Karpas-422 (cell line): ENCODE results near the gene DDX54. TPM values are rescaled to one million over a fixed set of nuclear protein-coding genes. Genes with fewer than 3 reads are reported as not detected.
A peak's percentile ranks its signal among the peaks of the same experiment; 100 is the strongest.

Experiments used
- DNase-seq: peaks from one replicate; pipeline ENCODE4 v3.0.0-alpha.2; 2015
- H2AFZ ChIP-seq: fragments of 200-600 bp; sonication (generic); 2 replicates; pipeline ENCODE4 v1.6.1; 2014; ENCODE audit warnings: antibody characterized with exemption, low read length, mixed read lengths
- H3K27ac ChIP-seq: fragments of 200-600 bp; sonication (generic); 2 replicates; pipeline ENCODE4 v1.5.1; 2014; ENCODE audit warnings: mild to moderate bottlenecking, low read length, moderate library complexity
- H3K27me3 ChIP-seq: fragments of 200-600 bp; sonication (generic); 2 replicates; pipeline ENCODE4 v1.6.1; 2014; ENCODE audit warnings: low read length, mixed read lengths
- H3K36me3 ChIP-seq: fragments of 200-600 bp; sonication (generic); 2 replicates; pipeline ENCODE4 v1.6.1; 2014; ENCODE audit warnings: low read length, mixed read lengths; ENCODE audit not compliant: insufficient read depth
- H3K4me1 ChIP-seq: fragments of 200-600 bp; sonication (generic); 2 replicates; pipeline ENCODE4 v1.6.1; 2014; ENCODE audit warnings: mild to moderate bottlenecking, low read length, mixed read lengths
- H3K4me2 ChIP-seq: fragments of 200-600 bp; sonication (generic); 2 replicates; pipeline ENCODE4 v1.6.1; 2014; ENCODE audit warnings: low read length, low read depth, mild to moderate bottlenecking; ENCODE audit not compliant: poor library complexity, severe bottlenecking
- H3K4me3 ChIP-seq: fragments of 200-600 bp; sonication (generic); 2 replicates; pipeline ENCODE4 v1.5.1; 2014; ENCODE audit warnings: mild to moderate bottlenecking, antibody characterized with exemption, low read length, mixed read lengths
- H3K79me2 ChIP-seq: fragments of 200-600 bp; sonication (generic); 2 replicates; pipeline ENCODE4 v1.6.1; 2014; ENCODE audit warnings: mild to moderate bottlenecking, low read length, mixed read lengths
- H3K9ac ChIP-seq: fragments of 200-600 bp; sonication (generic); 2 replicates; pipeline ENCODE4 v1.6.0; 2014; ENCODE audit warnings: low read length
- H3K9me2 ChIP-seq: fragments of 200-600 bp; sonication (generic), shearing (Covaris generic); replicated peaks from 2 replicates; pipeline ENCODE4 v1.6.0; 2014; ENCODE audit warnings: mild to moderate bottlenecking, low read length, moderate library complexity; ENCODE audit not compliant: insufficient read depth
- H3K9me3 ChIP-seq: fragments of 300-700, 200-600 bp; sonication (generic); 2 replicates; pipeline ENCODE4 v1.6.1; 2014; ENCODE audit warnings: low read length, mixed read lengths
- H4K20me1 ChIP-seq: fragments of 200-600 bp; sonication (generic); 2 replicates; pipeline ENCODE4 v1.6.1; 2014; ENCODE audit warnings: mild to moderate bottlenecking, antibody characterized with exemption, low read length, low read depth; ENCODE audit not compliant: insufficient read depth
- total RNA-seq: library from RNA; depleted of rRNA; stranded (reverse); fragments of >200 nt; shearing (Covaris generic); gene quantifications from 2 replicates; pipeline ENCODE4 v1.2.3, GENCODE V29; 2014; ENCODE audit warnings: low replicate concordance

The DDX54 gene
- total RNA-seq, 1 experiment from 2014 or later: 28.2 TPM

DNA sequence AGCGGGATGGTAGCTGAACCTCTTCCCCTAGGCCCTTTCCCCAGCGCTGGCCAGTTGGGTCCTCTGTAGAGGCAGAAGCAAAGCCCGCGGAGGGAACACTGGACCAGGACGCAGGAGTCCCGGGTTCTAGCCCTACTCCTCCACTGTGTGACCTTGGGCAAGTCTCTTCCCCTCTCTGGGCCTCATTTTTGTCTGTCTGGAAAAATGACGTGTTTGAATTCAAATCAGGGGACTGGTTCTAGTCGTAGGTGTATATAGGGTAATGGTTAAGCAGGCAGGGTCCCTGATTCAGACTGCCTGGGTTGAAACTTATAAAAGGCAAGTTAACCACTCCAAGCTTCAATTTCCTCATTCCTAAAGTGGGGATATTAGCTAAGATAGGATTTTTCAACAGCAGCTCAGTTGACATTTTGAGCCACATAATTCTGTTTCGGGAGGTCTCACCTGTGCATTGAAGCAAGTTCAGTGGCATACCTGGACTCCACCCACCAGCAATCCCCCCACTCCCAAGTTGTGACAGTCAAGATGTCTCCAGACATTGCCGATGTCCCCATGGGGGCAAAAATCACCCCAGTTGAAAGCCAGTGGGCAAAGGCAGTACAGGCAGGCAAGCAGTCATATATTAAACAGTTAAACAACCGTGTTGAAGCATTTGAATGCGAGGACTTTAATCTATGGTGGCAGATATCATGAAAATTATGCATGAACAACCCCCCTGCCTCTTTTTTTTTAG, 36.9 kb upstream of the DDX54 start:
- peak overlapping the region; percentile 87 for H3K9ac ChIP-seq
- H3K9me2 ChIP-seq: no peaks in the 10 kb centered on the region
- H3K4me3 ChIP-seq: peak overlapping the region; percentile 87
- peaks cover 29% of the 10 kb centered on the region for H3K79me2 ChIP-seq
- peak overlapping the region; percentile 86 for H3K27ac ChIP-seq
- H4K20me1 ChIP-seq: no peaks in the 10 kb centered on the region
- 0 out of 2 replicates have a peak, but pooled peaks cover 2% of the 10 kb centered on the region for H3K36me3 ChIP-seq
- no peak overlapping the region for H2AFZ ChIP-seq
- peak; percentile 81 for DNase-seq
- H3K4me2 ChIP-seq: peak overlapping the region; percentile 83
- H3K4me1 ChIP-seq: peaks cover 42% of the 10 kb centered on the region
- H3K27me3 ChIP-seq: no peaks in the 10 kb centered on the region
- no peaks in the 10 kb centered on the region for H3K9me3 ChIP-seq

- Histone ChIP-seq H3K27me3 (no peaks in the 10 kb centered on the region), H3K4me3 (peak within 1 kb of the TSS; percentile 87), H3K27ac (peak within 1 kb of the TSS; percentile 86), H4K20me1 (no peaks in the 10 kb centered on the region), H3K9ac (peak within 1 kb of the TSS; percentile 87), H3K4me1 (peaks cover 45% of the 10 kb centered on the region), H3K9me2 (no peaks in the 10 kb centered on the region), H3K79me2 (peaks cover 29% of the 10 kb centered on the region), H3K9me3 (no peaks in the 10 kb centered on the region), H3K4me2 (peak within 1 kb of the TSS; percentile 83), H3K36me3 (no peaks in the 10 kb centered on the region), H2AFZ (0 out of 2 replicates have a peak within 1 kb of the TSS, but pooled peaks have one; percentile 47)
- DNase-seq: peak; percentile 100
These were observed 36.1 kb upstream of the DDX54 start, which contains the start of gene TPCN1 for GRCh38 chr12:113221181-113221996. Gene TPCN1 (plus strand): TSS chr12:113221464. CDS start chr12:113226853, 5,389 bp downstream.

GRCh38 chr12:113220593-113221180, 35.4 kb upstream of the DDX54 start:
- Histone ChIP-seq H3K27me3 (no peaks in the 10 kb centered on the region), H3K4me2 (peak overlapping the region; percentile 70), H3K27ac (no peak overlapping the region), H2AFZ (0 out of 2 replicates have a peak overlapping the region, but pooled peaks have one; percentile 47), H3K4me1 (peaks cover 45% of the 10 kb centered on the region), H4K20me1 (no peaks in the 10 kb centered on the region), H3K36me3 (no peaks in the 10 kb centered on the region), H3K9me3 (no peaks in the 10 kb centered on the region), H3K9me2 (no peaks in the 10 kb centered on the region), H3K9ac (peak overlapping the region; percentile 59), H3K79me2 (peaks cover 29% of the 10 kb centered on the region), H3K4me3 (peak overlapping the region; percentile 67)
- peak; percentile 54 for DNase-seq

DNA sequence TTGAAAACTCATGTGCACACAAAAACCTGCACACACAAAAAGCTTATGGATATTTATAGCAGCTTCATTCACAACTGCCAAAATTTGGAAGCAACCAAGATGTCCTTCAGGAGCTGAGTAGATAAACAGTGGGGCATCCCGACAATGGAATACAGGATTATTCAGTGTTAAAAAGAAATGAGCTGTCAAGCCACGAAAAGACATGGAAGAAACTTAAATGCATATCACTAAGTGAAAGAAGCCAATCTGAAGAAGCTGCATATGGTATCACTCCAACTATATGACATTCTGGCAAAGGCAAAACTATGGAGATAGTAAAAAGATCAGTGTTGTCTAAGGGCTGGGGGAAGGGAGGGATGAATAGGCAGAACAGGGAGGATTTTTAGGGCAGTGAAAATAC, 30.7 kb upstream of the DDX54 start:
- H4K20me1 ChIP-seq: no peaks in the 10 kb centered on the region
- H3K27ac ChIP-seq: no peak overlapping the region
- H3K27me3 ChIP-seq: no peaks in the 10 kb centered on the region
- H3K4me3 ChIP-seq: no peak overlapping the region
- no peak overlapping the region for H2AFZ ChIP-seq
- H3K36me3 ChIP-seq: no peaks in the 10 kb centered on the region
- no peak overlapping the region for H3K4me2 ChIP-seq
- H3K79me2 ChIP-seq: no peaks in the 10 kb centered on the region
- DNase-seq: no peak
- peaks cover 35% of the 10 kb centered on the region for H3K4me1 ChIP-seq
- H3K9ac ChIP-seq: no peak overlapping the region
- no peaks in the 10 kb centered on the region for H3K9me2 ChIP-seq
- no peaks in the 10 kb centered on the region for H3K9me3 ChIP-seq

- no peaks in the 10 kb centered on the region for H3K9me2 ChIP-seq
- H3K27me3 ChIP-seq: no peaks in the 10 kb centered on the region
- no peak overlapping the region for H3K9ac ChIP-seq
- H3K9me3 ChIP-seq: no peaks in the 10 kb centered on the region
- no peaks in the 10 kb centered on the region for H4K20me1 ChIP-seq
- no peak overlapping the region for H3K4me2 ChIP-seq
- DNase-seq: peak; percentile 43
- H3K27ac ChIP-seq: no peak overlapping the region
- H3K4me3 ChIP-seq: no peak overlapping the region
- H3K79me2 ChIP-seq: no peaks in the 10 kb centered on the region
- no peaks in the 10 kb centered on the region for H3K36me3 ChIP-seq
- H2AFZ ChIP-seq: no peak overlapping the region
- H3K4me1 ChIP-seq: peaks cover 31% of the 10 kb centered on the region
These were observed 29.7 kb upstream of the DDX54 start for GRCh38 chr12:113214895-113215400.

- Histone ChIP-seq H3K9ac (no peak overlapping the region), H3K27ac (no peak overlapping the region), H3K9me2 (no peaks in the 10 kb centered on the region), H3K27me3 (no peaks in the 10 kb centered on the region), H4K20me1 (no peaks in the 10 kb centered on the region), H3K4me3 (no peak overlapping the region), H2AFZ (no peak overlapping the region), H3K4me1 (peaks cover 44% of the 10 kb centered on the region), H3K79me2 (no peaks in the 10 kb centered on the region), H3K9me3 (no peaks in the 10 kb centered on the region), H3K4me2 (no peak overlapping the region), H3K36me3 (no peaks in the 10 kb centered on the region)
- no peak for DNase-seq
These were observed 25.9 kb upstream of the DDX54 start for GRCh38 chr12:113211160-113211559.

DNA sequence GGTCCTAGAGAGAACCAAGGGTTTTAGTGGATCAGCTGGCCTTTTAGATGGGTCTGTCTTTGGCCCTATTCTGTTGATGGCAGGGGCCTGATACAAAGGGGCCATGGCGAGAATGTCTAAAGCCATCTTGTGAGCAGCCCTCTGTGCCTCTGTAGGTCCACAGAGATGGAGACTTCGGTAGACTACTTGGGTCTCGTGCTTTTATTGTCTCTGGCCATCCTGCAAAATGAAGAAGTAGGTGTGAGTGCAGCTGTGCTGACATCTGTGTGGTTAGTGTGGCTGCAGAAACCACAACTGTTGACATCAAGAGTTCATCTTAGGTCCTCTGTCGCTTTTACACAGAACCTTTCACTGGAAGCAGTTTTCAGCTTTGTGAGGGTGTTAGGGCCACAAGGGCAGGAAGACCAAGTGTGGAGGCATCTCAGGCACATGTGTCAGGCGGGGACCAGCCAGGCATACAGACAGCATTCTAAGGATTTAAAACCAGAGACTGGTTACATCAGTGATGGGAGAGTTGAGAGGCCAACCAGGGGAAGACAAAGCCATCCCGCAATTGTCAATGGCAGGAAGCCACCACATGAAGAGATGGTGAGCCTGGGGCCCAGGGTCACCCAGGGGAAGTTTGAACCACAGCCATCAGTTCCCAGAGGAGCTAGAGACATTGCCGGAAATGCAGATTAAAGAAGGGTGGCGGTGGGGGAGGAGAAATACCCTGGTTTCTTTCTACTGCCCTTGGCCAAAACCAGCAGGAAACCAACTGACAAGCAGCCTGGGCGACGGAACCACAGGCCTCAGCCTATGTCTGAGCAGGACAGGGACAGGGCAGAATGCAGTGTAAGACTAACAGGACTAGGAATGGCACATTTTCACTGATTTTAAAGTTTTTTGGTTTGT, 23.0 kb upstream of the DDX54 start:
- no peaks in the 10 kb centered on the region for H3K36me3 ChIP-seq
- no peaks in the 10 kb centered on the region for H4K20me1 ChIP-seq
- peak overlapping the region; percentile 98 for H3K27ac ChIP-seq
- peak overlapping the region; percentile 74 for H3K9ac ChIP-seq
- no peaks in the 10 kb centered on the region for H3K9me2 ChIP-seq
- H2AFZ ChIP-seq: peak overlapping the region; percentile 31; the same call in 1 of the 2 replicates
- DNase-seq: peak; percentile 94
- peaks cover 38% of the 10 kb centered on the region for H3K4me1 ChIP-seq
- no peaks in the 10 kb centered on the region for H3K9me3 ChIP-seq
- H3K4me2 ChIP-seq: peak overlapping the region; percentile 74
- peak overlapping the region; percentile 45 for H3K4me3 ChIP-seq
- H3K27me3 ChIP-seq: no peaks in the 10 kb centered on the region
- H3K79me2 ChIP-seq: no peaks in the 10 kb centered on the region
